ENCODE measurements around the gene PGLYRP1.

PGLYRP1 gene, protein sequence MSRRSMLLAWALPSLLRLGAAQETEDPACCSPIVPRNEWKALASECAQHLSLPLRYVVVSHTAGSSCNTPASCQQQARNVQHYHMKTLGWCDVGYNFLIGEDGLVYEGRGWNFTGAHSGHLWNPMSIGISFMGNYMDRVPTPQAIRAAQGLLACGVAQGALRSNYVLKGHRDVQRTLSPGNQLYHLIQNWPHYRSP

DNA sequence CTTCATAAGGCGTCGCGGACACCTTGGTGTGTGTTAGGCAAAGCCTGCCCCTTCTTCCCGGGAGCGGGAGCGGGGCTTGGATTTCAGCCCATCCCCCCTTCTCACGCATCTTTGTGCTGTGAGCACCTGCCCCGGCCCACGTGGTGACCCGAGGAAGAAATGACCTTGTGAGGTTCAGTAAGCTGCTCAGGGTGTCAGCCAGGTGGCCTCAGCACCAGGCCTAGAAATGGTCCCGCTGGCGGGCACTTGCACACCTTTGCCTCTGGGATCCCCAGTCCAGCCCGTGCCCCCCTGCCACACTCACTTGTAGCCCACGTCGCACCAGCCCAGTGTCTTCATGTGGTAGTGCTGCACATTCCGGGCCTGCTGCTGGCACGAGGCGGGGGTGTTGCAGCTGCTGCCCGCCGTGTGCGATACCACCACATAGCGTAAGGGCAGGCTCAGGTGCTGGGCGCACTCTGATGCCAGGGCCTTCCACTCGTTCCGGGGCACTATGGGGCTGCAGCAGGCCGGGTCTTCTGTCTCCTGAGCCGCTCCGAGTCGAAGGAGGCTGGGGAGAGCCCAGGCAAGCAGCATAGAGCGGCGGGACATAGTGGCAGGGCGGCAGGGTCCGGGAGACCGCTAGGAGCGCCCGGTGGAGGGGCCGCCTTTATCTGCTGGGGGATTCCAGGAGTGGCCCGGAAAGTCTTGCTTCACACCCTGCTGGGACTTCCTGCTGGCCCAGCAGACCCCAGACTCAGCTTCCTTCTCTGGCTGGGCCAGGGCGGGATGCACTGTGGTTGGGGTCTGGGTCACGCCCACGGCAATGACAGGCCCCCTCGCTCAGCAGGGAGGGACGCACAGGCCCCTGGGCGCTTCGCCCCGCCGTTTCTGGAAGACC is at the start of gene PGLYRP1:
Gene PGLYRP1, minus strand, starts transcription at position 623 of the 880 bp plus-strand sequence. Its CDS starts 32 bp downstream, at position 591.
- DNase-seq: no peak

DNA sequence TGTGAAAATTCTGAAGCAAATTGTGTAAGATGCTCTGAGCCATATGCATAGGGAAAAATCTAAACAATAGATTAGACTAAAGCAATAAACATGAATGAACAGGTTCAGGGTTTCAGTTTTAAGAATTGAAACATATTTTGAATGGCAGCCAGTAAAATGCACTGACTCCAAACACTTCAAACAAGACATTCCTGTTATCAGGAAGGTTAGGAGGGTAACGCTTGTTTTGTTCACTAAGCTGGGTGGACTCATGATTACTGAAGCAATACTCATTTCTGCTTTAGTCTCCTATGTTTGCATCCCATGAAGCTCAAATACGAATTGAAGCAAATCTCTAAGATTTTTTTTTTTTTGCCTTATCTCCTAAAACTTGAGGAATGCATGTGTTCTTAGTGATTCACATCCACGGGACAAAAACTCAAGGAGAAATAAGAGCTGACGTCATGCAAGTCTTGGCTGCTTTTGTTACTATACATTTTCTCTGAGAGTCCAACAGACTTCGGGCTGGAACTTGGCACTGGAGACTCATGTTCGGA is 47.0 kb upstream of the PGLYRP1 start:
- no peak for DNase-seq

DNA sequence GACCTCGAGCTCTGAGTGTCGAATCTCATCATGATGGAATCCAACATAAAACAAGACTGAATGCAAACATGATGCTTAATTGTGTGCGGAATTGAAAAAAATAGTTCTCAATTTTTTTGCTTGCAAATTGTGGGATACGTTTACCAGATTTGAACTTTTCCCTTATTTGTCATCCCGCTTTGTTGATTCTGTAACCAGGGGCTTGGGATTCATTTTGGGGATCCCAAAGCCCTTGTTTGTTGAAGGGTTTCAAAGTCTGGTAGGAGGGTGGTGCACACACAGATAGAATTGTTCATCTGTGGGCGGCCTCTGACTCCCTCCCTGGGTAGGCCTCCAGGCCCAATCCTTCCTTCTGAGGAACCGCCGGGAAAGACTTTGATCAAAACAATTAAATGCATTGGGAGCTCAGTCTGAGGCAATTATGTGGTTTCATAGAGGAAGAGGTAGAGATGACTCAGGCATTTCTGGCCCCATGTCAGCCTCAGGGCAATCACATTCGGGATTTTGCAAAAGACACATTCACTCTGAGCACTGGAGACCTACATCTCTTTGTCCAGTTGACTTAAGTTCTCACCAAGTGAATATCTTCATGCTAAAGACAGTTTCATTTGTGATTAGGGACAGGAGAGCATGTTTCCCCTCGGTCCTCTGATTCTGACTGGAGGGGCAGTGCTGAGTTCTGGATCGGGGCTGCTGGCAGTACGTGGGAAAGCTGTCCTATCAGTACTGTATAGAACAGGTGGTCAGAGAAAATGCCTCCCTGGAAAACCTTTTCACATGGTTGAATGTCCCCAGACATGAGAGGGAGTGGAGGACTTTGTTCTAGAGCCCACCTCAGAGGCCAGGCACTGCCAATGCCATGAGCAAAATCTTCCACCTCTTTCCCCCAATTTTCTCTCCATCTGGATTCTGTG is 45.7 kb upstream of the PGLYRP1 start:
- no peak for DNase-seq

DNA sequence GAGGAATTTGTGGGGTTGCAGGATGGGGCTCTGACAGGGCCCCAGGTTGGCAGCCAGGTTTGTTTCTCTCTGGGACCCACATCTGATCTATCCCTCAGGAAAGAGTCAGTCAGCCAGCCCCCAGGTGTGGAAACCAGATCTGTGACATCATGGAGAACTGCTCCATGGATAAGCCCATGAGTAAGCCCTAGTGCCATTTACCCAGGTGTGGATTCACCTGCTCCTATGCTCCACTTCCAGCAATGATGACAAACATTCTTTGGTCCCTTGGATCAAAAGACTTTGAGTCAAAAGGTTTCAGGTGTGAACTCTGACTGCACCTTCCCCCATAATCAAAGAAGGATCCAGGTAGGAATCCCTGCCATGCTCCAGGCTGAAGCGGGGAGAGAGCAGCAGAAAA is 44.8 kb upstream of the PGLYRP1 start:
- no peak for DNase-seq

DNA sequence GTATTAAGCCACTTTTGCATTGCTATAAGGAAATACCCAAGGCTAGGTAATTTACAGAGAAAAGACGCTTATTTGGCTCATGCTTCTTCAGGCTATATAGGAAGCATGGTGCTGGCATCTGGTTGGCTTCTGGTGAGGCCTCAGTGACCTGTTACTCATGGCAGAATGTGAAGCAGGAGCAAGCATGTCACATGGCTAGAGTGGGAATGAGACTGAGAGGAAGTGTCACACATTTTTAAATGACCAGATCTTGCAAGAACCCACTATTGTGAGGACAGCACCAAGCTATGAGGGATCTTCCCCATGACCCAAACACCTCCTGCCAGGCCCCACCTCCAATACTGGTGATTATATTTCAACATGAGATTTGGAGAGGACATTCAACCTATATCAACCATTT is 43.6 kb upstream of the PGLYRP1 start:
- DNase-seq: no peak

DNA sequence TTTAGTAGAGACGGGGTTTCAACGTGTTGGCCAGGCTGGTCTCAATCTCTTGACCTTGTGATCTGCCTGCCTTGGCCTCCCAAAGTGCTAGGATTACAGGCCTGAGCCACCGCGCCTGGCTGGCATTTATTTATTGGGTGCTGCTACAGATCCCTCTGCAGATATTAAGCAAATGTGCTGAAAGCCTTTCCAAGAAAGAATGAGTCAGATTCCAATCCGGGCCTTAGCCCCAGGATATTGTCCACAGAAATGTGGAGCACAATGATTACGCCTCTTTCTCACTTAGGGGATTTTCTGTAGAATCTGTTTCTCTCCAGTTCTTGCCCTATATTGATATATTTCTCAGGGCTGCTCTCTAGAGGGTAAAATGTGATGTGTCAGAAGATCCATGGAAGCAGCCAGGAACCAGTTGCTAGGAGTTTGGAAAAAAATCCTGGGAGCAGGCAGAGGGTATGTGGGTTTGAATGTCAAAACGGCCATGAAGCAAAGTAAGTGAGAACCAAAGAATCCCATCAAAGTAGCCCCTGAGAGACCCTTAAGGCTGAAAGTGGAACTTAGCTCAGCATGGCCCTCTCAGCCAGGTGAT is 42.7 kb upstream of the PGLYRP1 start:
- no peak for DNase-seq

DNA sequence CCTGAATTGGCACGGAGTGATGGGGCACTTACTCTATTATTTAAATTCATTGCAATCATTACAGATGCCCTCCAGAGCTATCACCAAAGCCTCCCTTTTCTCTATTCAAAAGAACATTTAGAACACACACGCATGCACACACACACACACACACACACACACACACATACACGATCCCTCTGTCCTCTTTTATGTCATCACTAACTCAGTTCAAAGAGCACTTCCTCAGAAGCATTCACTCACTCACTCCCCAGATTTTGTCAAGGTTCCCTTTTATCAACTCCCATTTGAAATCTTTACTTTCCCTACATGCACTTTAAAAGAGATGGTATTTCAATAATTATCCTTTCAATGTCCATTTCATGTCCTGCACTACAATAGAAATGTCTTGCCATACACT is 40.3 kb upstream of the PGLYRP1 start:
- DNase-seq: no peak

DNA sequence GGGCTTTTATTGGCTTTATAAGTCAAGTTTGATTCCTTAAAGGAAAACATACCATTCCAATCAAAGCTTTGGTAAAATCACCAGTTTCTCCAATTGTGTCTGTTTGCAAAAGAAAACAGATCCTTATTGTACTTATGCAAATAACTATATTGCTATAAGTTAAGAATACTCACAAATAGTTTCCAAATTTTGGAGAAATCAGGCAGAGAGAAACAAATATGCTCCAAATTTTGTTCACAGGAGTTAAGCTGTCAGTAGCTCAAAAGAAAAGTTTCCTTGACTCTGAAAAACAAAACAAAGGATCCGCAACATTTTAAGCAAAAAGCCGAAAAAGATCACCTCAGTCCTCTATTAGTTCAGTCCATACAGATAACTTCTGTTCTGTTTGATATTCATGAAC is 37.2 kb upstream of the PGLYRP1 start:
- DNase-seq: no peak

DNA sequence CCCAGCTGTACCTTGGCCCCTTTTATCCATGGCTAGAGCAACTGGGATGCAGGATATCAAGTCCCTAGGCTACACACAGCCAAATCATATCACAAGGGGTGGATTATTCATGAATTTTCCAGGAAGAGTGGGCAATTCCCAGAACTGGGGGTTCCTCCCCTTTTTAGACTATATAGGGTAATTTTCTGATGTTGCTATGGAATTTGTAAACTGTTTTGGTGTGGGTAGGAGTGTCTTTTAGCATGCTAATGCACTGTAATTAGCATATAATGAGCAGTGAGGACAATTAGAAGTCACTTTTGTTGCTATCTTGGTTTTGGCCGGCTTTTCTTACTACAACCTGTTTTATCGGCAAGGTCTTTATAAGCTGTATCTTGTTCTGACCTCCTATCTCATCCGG is 35.9 kb upstream of the PGLYRP1 start:
- DNase-seq: no peak

DNA sequence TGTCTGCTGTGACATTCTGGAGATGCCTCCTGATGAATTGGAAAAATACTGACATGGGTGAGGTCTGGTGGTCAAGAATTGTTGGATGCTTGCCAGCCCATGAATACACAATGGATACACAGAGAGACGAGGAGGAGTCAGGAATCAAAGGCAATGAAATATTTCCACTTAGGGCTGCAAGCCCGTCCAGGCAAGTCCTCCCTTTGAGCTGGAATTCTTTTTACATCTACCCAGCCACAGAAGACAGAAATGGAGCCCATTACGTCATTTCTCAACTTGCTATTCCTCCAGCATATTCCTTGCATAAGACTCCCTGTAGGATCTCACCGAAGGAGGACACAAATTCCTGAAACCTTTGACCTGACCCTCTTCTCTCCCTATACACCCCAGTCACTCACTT is 33.7 kb upstream of the PGLYRP1 start:
- DNase-seq: no peak

DNA sequence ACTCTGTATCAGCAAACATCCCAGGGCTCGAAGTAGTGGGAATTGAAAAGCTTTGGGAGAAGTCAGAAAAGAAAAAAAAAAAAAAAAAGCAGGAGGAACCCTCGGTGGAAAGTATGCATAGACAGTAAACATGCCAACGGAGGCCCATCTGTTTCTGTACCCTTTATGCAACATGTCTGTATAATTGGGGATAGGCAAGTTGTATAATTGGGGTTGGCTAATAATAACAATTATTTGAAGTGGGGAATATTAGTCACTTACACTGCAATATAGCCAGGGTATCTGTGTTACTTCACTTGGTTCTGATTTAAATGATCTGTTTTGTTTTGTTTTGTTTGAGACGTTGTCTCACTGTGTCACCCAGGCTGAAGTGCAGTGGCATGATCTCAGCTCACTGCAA is 30.0 kb upstream of the PGLYRP1 start:
- DNase-seq: no peak

DNA sequence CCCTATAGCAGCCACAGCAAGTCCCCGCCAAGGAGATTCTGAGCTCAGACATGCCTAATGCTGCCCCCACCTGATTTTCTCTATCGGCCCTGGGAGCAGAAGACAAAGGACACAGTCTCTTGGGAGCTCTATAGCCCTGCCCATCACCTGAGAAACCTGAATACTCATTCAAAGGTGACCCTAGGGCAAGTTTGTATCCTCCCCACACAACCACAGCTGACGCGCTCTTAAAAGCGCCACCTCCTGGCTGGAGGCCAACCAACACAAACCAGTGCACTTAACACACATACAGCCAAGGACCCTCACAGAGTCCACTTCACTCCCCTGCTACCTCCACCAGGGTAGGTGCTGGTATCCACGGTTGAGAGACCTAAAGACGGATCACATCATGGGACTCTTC is 26.7 kb upstream of the PGLYRP1 start:
- DNase-seq: no peak

DNA sequence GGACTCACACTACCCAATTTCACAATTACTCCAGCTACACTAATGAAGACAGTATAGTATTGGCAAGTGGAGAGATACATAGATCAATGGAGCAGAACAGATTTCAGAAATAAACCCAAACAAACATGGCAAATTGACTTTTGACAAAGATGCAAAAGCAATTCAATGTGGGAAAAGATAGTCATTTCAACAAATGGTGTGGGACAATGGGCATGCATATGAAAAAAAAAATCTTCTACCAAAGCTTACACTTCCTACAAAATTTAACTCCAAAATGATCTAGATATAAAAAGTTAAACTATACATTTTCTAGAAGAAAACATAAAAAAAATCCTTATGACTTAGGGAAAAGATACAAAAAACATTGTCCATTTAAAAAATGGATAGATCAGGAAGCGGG is 20.7 kb upstream of the PGLYRP1 start:
- DNase-seq: no peak

DNA sequence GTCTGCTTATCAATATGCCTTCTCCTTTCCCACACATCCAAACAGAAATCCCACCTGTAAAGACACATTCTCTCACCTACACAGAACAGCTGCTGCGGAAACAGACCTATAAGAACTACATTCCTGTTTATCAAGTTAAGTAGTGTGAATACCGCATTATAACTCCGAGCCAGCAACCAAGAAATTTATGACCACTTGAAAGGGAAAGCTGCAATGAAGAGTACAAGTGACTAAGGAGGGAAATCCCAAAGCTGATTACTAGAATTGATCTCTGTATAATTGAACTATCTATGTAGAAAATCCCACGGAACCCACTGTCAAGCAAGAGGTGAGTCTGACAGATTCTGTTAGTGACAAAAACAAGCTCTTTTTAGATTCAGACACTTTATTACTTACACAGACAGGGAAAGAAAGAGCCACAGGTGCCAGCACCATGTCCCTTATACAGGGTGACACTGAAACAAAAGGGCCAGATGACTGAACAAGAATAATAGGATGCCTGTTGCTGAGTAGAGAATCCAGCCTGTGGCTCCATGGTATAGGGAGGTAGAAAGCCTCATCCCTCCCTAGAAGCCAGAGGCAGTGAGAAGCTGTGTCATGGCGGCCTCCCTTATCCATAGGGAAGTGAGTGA is 19.5 kb upstream of the PGLYRP1 start:
- DNase-seq: no peak

DNA sequence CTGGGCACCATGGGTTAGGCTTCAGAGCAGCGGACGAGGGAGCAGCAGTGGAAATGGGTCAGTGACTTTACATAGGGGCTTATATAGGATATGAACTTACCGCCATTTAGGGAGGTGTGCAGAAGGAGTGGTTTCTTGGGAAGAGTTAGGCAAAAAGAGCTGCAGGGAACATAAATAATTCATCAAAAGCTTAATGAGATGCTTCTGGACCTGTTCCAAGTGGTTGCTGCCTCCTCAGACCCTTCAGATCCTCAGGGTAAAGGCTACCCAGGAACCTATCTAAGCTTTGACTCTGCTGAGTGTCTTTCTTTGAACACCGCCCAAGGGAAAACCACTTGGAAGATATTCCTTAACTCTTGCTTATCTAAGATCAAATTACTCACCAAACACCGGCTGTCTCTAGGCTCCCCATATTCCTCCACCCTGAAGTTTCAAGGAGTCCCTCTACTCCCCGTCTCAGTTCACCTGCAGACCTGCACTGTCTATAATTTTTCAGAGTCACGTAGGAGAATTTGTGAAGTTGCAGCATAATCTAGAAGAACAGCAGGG is 18.2 kb upstream of the PGLYRP1 start, which contains the start of gene IGFL4:
Gene IGFL4, minus strand, starts transcription at position 51 of the 549 bp plus-strand sequence. Its CDS starts 40 bp downstream, at position 11.
- peak; percentile 99 for DNase-seq

DNA sequence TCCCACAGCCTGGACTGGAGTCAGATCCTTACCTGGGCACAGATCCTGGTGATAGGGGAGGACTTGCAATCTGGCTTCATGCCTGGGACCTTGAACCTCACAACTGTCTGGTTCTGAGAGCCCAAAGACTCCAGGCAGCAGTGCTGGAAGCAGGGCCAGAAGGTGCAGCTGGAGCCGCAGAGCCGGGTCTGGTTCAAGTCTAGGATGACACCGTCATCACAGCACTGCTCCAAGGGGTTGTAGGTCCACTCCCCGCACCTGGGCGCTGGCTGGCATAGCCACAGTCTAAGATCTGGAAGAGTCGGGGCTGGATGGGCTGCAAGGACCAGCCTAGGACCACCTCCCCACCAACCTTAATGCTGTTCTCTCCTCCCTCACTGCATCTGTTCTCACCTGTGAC is 17.3 kb upstream of the PGLYRP1 start:
- DNase-seq: no peak

DNA sequence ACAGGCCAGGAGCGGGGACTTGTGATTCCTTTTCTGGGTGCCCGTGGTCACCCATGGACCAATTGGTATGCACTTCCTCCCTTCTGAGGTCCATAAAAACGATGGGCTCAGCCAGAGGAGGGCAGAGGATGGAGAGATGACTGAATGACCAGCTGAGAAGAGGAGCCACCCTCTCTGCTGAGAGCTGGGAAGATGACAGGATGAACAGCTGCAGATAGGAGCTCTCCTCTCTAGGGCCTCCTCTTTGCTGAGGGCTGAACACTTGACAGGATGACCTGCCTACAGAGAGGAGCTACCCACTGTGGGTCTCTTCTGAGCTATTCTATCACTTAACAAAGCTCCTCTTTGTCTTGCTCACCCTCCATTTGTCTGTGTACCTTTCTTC is 13.9 kb upstream of the PGLYRP1 start:
- DNase-seq: no peak

DNA sequence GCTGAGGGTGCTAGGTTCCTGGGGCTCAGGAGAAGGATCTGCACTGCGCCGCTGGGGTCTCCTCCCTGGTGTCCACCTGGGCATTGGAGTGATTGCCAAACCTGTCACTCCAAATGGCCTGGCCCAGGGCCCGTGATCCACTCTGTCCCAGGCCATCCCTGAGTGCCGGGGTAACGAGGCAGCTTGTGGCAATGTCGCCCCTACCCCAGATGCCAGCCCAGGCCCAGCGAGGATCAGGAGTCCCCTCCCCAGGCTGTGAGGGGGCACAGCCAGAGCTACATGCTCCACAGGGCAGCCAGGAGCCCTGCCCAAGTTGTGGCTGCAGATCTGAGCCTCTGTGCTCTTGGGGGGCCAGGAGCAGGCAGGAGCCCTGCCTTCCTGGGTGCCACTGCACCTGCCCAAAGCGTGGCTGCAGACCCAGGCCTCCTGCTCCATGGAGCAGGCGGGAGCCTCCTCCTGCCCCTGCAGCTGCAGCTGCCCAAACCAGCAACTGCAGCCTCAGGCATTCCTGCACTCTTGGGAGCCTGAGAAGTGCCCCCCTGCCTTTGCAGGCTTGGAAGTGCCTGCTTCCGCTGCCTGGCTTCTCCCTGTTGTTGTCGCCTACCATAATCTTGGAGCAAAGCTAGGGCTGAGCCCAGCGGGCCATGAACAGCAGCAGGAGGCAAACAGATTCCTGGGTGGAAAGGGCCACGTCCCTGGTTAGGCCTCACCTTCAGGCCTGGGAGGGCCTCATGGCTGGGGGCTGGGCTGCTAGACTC is 13.3 kb upstream of the PGLYRP1 start:
- DNase-seq: no peak

DNA sequence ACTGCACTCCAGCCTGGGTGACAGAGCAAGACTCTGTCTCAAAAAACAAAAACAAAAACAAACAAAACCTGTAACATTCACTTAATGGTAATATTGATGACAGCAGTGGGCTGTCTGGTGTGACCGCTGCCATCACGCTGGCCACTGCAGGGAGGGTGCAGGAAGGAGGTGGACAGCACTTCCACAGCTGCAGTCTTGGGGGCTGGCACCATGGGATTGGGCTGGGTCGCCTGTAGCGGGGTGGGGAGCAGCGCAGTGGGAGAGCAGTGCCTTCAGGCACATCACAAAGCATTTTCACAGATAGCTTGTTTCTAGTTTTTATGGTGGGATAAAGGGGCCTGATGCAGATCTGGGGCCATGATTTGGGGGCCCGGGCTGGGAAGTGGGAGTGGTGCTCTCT is 12.7 kb upstream of the PGLYRP1 start:
- no peak for DNase-seq

DNA sequence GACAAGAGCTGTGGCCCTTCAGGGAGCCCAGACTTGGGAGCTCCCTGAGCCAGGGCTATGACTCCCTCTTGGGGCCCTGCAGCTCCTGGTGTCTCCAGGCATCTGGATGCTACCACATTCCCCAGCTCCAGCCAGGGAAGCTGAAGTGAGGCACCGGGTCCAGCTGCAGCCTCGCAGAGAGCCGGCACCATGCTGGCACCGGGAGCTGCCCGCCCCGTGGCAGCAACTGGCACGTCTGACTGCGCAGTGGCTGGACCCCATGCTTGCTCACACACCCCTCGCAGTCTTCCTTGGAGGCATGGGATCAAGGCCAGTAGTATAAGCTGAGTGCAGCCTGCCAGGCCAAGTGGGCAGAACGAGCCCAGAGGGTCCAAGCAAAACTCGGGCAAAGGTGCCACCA is 10.5 kb upstream of the PGLYRP1 start:
- no peak for DNase-seq

DNA sequence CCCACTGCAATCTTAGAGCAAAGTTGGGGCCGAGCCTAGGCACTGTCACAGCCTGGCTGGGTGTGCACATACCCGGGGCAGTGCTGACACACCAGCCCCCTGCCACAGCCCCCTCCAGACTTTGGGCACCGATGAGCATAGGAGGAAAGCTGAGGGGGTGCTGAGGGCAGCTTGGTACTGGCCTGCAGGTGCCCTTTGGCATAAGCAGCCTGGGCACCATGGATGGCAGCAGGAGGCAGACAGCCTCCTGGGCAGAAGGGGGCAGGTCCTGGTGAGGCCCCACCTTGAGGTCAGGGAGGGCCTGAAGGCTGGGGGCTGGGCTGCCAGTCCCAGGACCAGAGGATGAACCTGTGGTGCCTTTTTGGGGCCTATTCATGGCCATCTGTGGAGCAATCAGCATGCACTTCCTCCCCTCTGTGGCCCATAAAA is 9.8 kb upstream of the PGLYRP1 start:
- no peak for DNase-seq

All from NCI-H187 treated with DMSO at 0.1 percent for 48 hours (cell line).